Erythroblast (primary cell): ENCODE data around the gene TARP.
"Not testable (repeated sequence)": the region's sequence is repeated elsewhere in the genome, so short reads cannot be mapped to it uniquely, and the experiment has no call there.

Experiments
- GATA1 ChIP-seq: IDR thresholded peaks from 2 replicates; pipeline ENCODE4 v1.6.1; 2011; ENCODE audit warnings: low read depth, mild to moderate bottlenecking, control low read depth, low read length, moderate library complexity
- POLR2A ChIP-seq: IDR thresholded peaks from 2 replicates; pipeline ENCODE4 v1.6.1; 2011; ENCODE audit warnings: mild to moderate bottlenecking, low read length

DNA sequence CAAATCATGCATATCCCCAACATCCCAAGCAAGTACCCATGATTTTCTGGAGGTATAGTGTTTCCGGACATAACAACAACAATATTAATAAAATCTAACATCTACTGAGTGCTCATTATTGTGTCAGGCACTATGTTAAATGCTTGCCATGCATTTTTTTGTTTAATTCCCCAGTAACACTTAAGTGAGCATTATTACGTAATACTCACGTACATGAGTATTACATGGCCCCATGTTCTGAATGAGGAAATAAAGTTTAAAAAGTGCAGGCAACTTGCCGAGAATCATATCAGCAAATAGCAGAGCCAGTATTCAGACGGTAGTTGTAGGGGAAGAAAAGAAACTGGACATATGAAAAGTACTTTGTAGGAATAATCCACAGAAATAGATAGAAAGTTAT, 30.1 kb downstream of the TARP start:
- not testable (repeated sequence) for TF ChIP-seq POLR2A, GATA1
